Esophagus squamous epithelium (tissue), 5 donors: Measurements from ENCODE around the gene LDLRAD4. TPM values are rescaled to one million over a fixed set of nuclear protein-coding genes. Genes with fewer than 3 reads are reported as not detected.
"Not testable (repeated sequence)": the region's sequence is repeated elsewhere in the genome, so short reads cannot be mapped to it uniquely, and the experiment has no call there.

ENCODE experiments used
- DNase-seq: peaks from one replicate; lab custom pipeline; 2025; lab: John Stamatoyannopoulos, UW
- H3K27ac ChIP-seq, 4 donors: fragments of 200-600 bp; sonication (generic); one replicate each; pipeline ENCODE4 v1.5.1; 2016 to 2019; ENCODE audit warnings: mild to moderate bottlenecking in 1 of 4
- H3K27me3 ChIP-seq, 4 donors: fragments of 200-600 bp; sonication (generic); 1 replicate in 3 of 4; 2 replicates in 1 of 4; pipeline versions ENCODE4 v1.5.1 to v1.6.0; 2017 to 2021; ENCODE audit warnings: antibody characterized with exemption in 1 of 4
- H3K36me3 ChIP-seq, 3 donors: fragments of 200-600 bp; sonication (generic); one replicate each; pipeline ENCODE4 v1.5.1; 2016 to 2019
- H3K4me1 ChIP-seq, 3 donors: fragments of 200-600 bp; sonication (generic); one replicate each; pipeline ENCODE4 v1.5.1; 2017 to 2019
- H3K4me3 ChIP-seq, 4 donors: fragments of 200-600 bp; sonication (generic); 1 replicate in 3 of 4; 2 replicates in 1 of 4; pipeline ENCODE4 v1.5.1; 2016 to 2019; ENCODE audit warnings: mild to moderate bottlenecking in 2 of 4, moderate library complexity in 1 of 4
- H3K9me3 ChIP-seq, 3 donors: fragments of 200-600 bp; sonication (generic); one replicate each; pipeline ENCODE4 v1.5.1; 2016 to 2019
- POLR2A ChIP-seq, 4 donors: fragments of 450-650 bp; IDR thresholded peaks; one replicate each; pipeline ENCODE4 v1.6.1; 2017; ENCODE audit warnings: antibody characterized with exemption in 4 of 4, mild to moderate bottlenecking in 4 of 4, moderate library complexity in 3 of 4
- WGBS, 2 donors: methylation state at CpG; one replicate each; pipeline ENCODE4 v1.1.5; 2018; 5-methylcytosine and 5-hydroxymethylcytosine counted together
- intact Hi-C: fragments of 100-400 bp; cut with DNase I; formaldehyde crosslinking; loops from one replicate; pipeline ENCODE4 v1.15.0; 2022
- total RNA-seq, 4 donors: library from RNA; depleted of rRNA; stranded (reverse); fragments of >200 nt; gene quantifications; one replicate each; pipeline ENCODE4 v1.1.0, GENCODE V29; 2016
- TF ChIP-seq, protein P1 (sequence below), 6 experiments: fragments of 450-650 bp in 4 of 6; fragments of 200-600 bp in 2 of 6; sonication (generic) in 2 of 6; IDR thresholded peaks; one replicate each; pipeline ENCODE4 v1.5.1; 2016 to 2019; ENCODE audit warnings: antibody characterized with exemption in 6 of 6, mild to moderate bottlenecking in 4 of 6, moderate library complexity in 4 of 6
- donor health status: DM: yes; HTN: yes; CAD: no.

LDLRAD4 gene
- total RNA-seq, 4 donors from 2014 or later: 0.91 to 17.9 (median 6.8) TPM

DNA sequence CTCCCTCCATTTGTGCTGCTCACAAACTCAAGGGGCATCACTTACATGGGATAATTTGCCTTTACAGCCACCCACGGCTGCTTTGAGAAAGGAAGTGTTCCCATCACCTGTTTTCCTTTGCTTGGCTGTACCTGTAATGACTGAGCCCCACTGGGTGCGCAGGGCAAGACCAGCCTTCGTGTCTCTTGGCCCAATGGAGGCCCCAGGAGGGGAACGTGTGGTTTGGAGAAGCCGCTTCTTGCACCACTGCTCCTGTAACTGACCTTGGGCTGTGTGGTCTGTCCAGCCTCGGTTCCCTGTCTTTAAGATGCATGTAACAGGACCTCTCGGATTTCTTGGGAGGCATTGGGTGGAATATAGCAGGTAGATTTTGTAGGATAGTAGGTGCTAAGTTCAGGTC is 41.1 kb downstream of the LDLRAD4 start:
- no peak for TF ChIP-seq POLR2A (IDR thresholded peaks at IDR 0.05)
- TF ChIP-seq, protein P1, sequence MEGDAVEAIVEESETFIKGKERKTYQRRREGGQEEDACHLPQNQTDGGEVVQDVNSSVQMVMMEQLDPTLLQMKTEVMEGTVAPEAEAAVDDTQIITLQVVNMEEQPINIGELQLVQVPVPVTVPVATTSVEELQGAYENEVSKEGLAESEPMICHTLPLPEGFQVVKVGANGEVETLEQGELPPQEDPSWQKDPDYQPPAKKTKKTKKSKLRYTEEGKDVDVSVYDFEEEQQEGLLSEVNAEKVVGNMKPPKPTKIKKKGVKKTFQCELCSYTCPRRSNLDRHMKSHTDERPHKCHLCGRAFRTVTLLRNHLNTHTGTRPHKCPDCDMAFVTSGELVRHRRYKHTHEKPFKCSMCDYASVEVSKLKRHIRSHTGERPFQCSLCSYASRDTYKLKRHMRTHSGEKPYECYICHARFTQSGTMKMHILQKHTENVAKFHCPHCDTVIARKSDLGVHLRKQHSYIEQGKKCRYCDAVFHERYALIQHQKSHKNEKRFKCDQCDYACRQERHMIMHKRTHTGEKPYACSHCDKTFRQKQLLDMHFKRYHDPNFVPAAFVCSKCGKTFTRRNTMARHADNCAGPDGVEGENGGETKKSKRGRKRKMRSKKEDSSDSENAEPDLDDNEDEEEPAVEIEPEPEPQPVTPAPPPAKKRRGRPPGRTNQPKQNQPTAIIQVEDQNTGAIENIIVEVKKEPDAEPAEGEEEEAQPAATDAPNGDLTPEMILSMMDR (IDR thresholded peaks at IDR 0.05): no peak
- no peaks in the 10 kb centered on the region for H3K9me3 ChIP-seq
- peak overlapping the region in 3 of 4 donors; percentile 63 to 80 (median 80) for H3K27ac ChIP-seq
- intact Hi-C loops: loop anchor here (10.0 kb wide), 1 partner anchor 55 kb away; no protein-coding TSS in a partner anchor
- 45 to 50% methylated on average over 4 to 6 of the region's 7 CpGs for WGBS, 2 donors
- peaks cover 13 to 62% (median 32%) of the 10 kb centered on the region in 3 donors for H3K4me1 ChIP-seq
- H3K4me3 ChIP-seq: no peak overlapping the region
- no peak for DNase-seq
- no peaks in the 10 kb centered on the region for H3K27me3 ChIP-seq
- H3K36me3 ChIP-seq: no peaks in the 10 kb centered on the region

DNA sequence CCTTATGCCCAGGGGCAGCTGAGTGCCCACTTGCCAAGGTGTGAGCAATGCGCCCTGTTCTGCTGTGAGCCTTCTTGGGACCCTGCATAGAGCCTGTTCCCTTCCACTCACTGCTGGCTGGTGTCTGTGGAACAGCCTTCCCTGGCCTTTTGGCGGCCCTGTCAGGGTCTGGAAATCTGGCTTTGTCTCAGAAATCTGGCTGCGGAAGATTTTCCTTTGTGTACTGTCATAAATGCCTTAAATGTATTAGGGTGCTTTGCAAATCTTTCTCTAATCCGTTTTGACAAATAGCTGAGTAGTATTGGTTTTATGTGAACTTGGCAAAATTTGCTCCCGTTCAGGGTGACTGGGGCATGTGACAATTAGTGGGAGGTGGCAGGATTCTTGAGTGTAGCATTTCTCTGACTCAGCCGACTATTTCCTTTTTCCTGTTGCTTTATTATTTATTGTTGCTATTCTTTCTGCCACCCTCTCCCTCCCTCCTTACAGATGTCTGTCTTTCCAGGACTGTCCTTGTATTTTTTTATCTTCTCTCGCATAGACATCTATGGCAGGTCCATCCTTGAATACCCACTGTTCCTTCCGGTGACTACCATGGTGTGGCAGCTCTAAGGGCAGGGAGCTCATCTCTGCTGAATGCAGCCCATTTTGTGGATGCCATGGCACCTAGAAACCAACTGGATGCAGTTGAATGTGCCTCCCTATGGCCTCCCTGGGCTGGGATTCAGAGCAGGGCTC is 41.8 kb downstream of the LDLRAD4 start:
- peak overlapping the region in 1 of 4 donors; percentile 3 for H3K4me3 ChIP-seq
- no peaks in the 10 kb centered on the region for H3K9me3 ChIP-seq
- no peak for TF ChIP-seq POLR2A (IDR thresholded peaks at IDR 0.05)
- TF ChIP-seq, protein P1 (IDR thresholded peaks at IDR 0.05): no peak
- H3K27me3 ChIP-seq: no peaks in the 10 kb centered on the region
- H3K27ac ChIP-seq: peak overlapping the region; percentile 39 to 80 (median 72)
- 27 to 32% methylated on average over 7 to 8 of the region's 8 CpGs for WGBS, 2 donors
- no peaks in the 10 kb centered on the region for H3K36me3 ChIP-seq
- intact Hi-C loops: no loop called here
- no peak for DNase-seq
- peaks cover 13 to 68% (median 35%) of the 10 kb centered on the region in 3 donors for H3K4me1 ChIP-seq

DNA sequence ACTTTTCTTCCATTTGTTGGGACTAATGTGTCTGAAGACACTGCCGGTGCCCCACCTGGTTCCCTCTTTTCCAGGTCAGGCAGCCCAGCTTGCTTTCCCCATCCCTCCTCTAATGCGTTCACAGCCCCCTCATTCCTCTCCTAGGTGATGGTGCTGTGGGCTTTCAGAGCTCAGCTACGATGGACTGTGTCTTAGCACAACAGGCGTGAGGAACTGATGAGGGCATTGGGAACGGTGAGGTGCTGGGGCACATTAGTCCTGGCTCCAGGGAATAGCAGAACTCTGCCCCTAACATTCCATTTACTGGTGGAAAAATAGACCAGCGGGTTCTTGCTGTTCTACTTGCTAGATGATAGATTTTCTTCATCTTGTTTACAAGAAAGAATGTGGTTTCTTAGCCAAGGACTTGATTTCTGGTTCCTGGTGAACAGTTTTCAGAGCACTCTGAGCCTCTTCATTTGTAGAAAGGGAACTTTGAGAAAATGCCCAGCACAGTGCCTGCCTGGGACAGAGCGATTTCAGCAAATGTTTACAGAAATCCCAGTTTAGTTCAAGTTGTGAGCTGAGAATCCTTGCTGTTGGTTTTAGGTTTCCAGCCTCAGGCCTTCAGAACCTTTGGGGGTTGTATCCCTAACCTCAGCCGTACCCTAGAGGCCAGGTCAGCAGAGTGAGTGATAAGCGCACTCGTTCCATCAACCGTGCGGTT is 42.5 kb downstream of the LDLRAD4 start:
- 67 to 76% methylated on average over 7 of the region's 12 CpGs for WGBS, 2 donors
- H3K9me3 ChIP-seq: no peaks in the 10 kb centered on the region
- no peak for DNase-seq
- intact Hi-C loops: no loop called here
- H3K4me1 ChIP-seq: peaks cover 13 to 75% (median 42%) of the 10 kb centered on the region in 3 donors
- no peak for TF ChIP-seq POLR2A (IDR thresholded peaks at IDR 0.05)
- TF ChIP-seq, protein P1 (IDR thresholded peaks at IDR 0.05): no peak
- no peaks in the 10 kb centered on the region for H3K27me3 ChIP-seq
- peak overlapping the region; percentile 39 to 80 (median 72) for H3K27ac ChIP-seq
- H3K36me3 ChIP-seq: no peaks in the 10 kb centered on the region
- H3K4me3 ChIP-seq: peak overlapping the region in 1 of 4 donors; percentile 3

DNA sequence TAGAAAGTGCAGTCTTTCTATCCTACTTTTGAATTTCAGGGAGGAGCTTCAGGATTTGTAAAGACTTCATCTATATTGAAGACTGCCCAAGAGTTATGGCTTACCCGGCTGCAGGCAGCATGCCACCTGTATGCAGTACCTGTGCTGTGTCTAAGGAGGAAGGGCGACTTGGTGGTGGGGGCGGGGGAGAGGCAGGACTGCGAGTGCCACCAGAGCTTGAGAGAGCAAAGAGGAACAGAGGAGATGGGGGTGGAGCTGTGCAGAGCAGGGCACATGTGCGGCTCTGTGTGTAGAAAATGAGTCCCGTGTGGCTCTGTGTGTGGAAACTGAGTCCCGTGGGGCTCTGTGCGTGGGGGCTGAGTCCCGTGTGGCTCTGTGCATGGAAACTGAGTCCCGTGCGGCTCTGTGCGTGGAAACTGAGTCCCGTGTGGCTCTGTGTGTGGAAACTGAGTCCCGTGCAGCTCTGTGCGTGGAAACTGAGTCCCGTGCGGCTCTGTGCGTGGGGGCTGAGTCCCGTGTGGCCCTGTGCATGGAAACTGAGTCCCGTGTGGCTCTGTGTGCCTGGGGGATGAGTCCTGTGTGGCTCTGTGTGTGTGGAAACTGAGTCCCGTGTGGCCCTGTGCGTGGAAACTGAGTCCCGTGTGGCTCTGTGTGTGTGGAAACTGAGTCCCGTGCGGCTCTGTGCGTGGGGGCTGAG is 43.2 kb downstream of the LDLRAD4 start:
- H3K27me3 ChIP-seq: no peaks in the 10 kb centered on the region
- H3K4me1 ChIP-seq: peaks cover 13 to 82% (median 47%) of the 10 kb centered on the region in 3 donors
- DNase-seq: no peak
- H3K9me3 ChIP-seq: no peaks in the 10 kb centered on the region
- no peak overlapping the region for H3K4me3 ChIP-seq
- intact Hi-C loops: no loop called here
- peak overlapping the region in 3 of 4 donors; percentile 63 to 80 (median 80) for H3K27ac ChIP-seq
- no peak for TF ChIP-seq POLR2A (IDR thresholded peaks at IDR 0.05)
- TF ChIP-seq, protein P1 (IDR thresholded peaks at IDR 0.05): no peak
- WGBS, 2 donors: 77 to 84% methylated on average over 17 to 26 of the region's 26 CpGs
- no peaks in the 10 kb centered on the region for H3K36me3 ChIP-seq

DNA sequence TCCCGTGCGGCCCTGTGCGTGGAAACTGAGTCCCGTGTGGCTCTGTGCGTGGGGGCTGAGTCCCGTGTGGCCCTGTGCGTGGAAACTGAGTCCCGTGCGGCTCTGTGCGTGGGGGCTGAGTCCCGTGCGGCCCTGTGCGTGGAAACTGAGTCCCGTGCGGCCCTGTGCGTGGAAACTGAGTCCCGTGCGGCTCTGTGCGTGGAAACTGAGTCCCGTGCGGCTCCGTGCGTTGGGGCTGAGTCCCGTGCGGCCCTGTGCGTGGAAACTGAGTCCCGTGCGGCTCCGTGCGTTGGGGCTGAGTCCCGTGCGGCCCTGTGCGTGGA is 43.8 kb downstream of the LDLRAD4 start:
- WGBS, 2 donors: 86% methylated on average over 19 of the region's 33 CpGs; no CpG with 5 or more reads in 1 of the 2 donors
- H3K36me3 ChIP-seq, intact Hi-C loops, DNase-seq, H3K4me3 ChIP-seq, H3K9me3 ChIP-seq, H3K27me3 ChIP-seq: not testable (repeated sequence)
- Histone ChIP-seq H3K27ac (peak overlapping the region in 2 of 4 donors; percentile 80), H3K4me1 (peaks cover 13 to 87% (median 50%) of the 10 kb centered on the region in 3 donors)
